Thyroid gland (tissue), 4 donors: ENCODE measurements around the gene MAP6.

Experiments
- CTCF ChIP-seq, 6 experiments: fragments of 200-600 bp in 3 of 6; fragments of 450-650 bp in 3 of 6; sonication (generic) in 3 of 6; IDR thresholded peaks; one replicate each; pipeline ENCODE4 v1.5.1; 2016 to 2019; ENCODE audit warnings: antibody characterized with exemption in 6 of 6, mild to moderate bottlenecking in 2 of 6, inconsistent platforms in 1 of 6, moderate library complexity in 1 of 6
- POLR2A ChIP-seq, 2 donors: fragments of 450-650 bp; IDR thresholded peaks; one replicate each; pipeline ENCODE4 v1.6.1; 2017; ENCODE audit warnings: antibody characterized with exemption in 2 of 2, mild to moderate bottlenecking in 2 of 2, moderate library complexity in 1 of 2

GRCh38 chr11:75653532-75653931 lies 15.3 kb downstream of the MAP6 start:
- no peak for TF ChIP-seq CTCF (IDR thresholded peaks at IDR 0.05)
- TF ChIP-seq POLR2A (IDR thresholded peaks at IDR 0.05), result no peak
